Measurements from ENCODE around the gene MYO1D.

DNA sequence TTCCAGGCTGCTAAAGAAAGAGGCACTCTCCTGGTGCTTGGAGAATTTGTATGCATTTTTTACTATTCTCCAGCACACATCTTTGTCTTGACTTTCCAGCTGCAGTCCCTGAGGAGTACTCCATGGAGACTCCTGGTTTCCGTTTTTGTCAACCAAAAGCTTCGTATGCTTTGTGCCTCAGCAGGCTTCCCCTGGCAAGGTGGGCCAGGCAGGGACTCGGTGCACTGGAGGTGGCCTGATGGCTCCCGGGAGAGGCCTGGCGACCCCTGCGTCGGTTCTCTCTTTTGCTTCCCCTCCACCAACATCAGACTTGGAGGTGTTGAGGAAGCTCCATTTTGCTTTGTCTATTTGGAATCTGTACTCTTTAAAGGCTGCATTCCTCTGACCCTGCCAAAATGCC is 366.5 kb downstream of the MYO1D start:
- TF ChIP-seq, protein P1, sequence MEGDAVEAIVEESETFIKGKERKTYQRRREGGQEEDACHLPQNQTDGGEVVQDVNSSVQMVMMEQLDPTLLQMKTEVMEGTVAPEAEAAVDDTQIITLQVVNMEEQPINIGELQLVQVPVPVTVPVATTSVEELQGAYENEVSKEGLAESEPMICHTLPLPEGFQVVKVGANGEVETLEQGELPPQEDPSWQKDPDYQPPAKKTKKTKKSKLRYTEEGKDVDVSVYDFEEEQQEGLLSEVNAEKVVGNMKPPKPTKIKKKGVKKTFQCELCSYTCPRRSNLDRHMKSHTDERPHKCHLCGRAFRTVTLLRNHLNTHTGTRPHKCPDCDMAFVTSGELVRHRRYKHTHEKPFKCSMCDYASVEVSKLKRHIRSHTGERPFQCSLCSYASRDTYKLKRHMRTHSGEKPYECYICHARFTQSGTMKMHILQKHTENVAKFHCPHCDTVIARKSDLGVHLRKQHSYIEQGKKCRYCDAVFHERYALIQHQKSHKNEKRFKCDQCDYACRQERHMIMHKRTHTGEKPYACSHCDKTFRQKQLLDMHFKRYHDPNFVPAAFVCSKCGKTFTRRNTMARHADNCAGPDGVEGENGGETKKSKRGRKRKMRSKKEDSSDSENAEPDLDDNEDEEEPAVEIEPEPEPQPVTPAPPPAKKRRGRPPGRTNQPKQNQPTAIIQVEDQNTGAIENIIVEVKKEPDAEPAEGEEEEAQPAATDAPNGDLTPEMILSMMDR (conservative IDR thresholded peaks at IDR 0.05): no peak
- no peak for TF ChIP-seq EZH2 (IDR thresholded peaks at IDR 0.05; ENCODE audit: low read depth)
